WTC11 (cell line): ENCODE measurements around the gene IGFBP2. TPM values are rescaled to one million over a fixed set of nuclear protein-coding genes. Genes with fewer than 3 reads are reported as not detected.

Experiments used
- ATF6 ChIP-seq: sonication (generic); formaldehyde crosslinking; IDR thresholded peaks from 2 replicates; pipeline ENCODE4 v1.8.1; 2023; ENCODE audit warnings: mild to moderate bottlenecking, missing genetic modification reagents
- FOXJ3 ChIP-seq: sonication (generic); formaldehyde crosslinking; IDR thresholded peaks from 2 replicates; pipeline ENCODE4 v1.9.0; 2021; ENCODE audit warnings: missing genetic modification reagents, mild to moderate bottlenecking, borderline replicate concordance
- FOXP4 ChIP-seq: sonication (generic); formaldehyde crosslinking; IDR thresholded peaks from 2 replicates; pipeline ENCODE4 v1.8.0; 2022; ENCODE audit warnings: mild to moderate bottlenecking, missing genetic modification reagents
- MYBL2 ChIP-seq: sonication (generic); formaldehyde crosslinking; IDR thresholded peaks from 2 replicates; pipeline ENCODE4 v1.8.1; 2023; ENCODE audit warnings: mild to moderate bottlenecking, moderate library complexity, missing genetic modification reagents
- PRDM15 ChIP-seq: sonication (generic); formaldehyde crosslinking; IDR thresholded peaks from 2 replicates; pipeline ENCODE4 v1.8.0; 2022; ENCODE audit warnings: missing genetic modification reagents
- STAT6 ChIP-seq: sonication (generic); formaldehyde crosslinking; conservative IDR thresholded peaks from 2 replicates; pipeline ENCODE4 v1.8.1; 2023; ENCODE audit warnings: mild to moderate bottlenecking, low read depth, missing genetic modification reagents, moderate library complexity
- TEAD1 ChIP-seq: sonication (generic); formaldehyde crosslinking; IDR thresholded peaks from 2 replicates; pipeline ENCODE4 v1.8.0; 2022; ENCODE audit warnings: mild to moderate bottlenecking, missing genetic modification reagents
- TEAD4 ChIP-seq: sonication (generic); formaldehyde crosslinking; IDR thresholded peaks from 2 replicates; pipeline ENCODE4 v1.8.0; 2022; ENCODE audit warnings: mild to moderate bottlenecking, missing genetic modification reagents
- USF1 ChIP-seq: sonication (generic); formaldehyde crosslinking; IDR thresholded peaks from 2 replicates; pipeline ENCODE4 v1.8.0; 2022; ENCODE audit warnings: mild to moderate bottlenecking, missing genetic modification reagents
- ZBTB43 ChIP-seq: sonication (generic); formaldehyde crosslinking; IDR thresholded peaks from 2 replicates; pipeline ENCODE4 v1.8.1; 2023; ENCODE audit warnings: mild to moderate bottlenecking, missing genetic modification reagents
- ZNF121 ChIP-seq: sonication (generic); formaldehyde crosslinking; IDR thresholded peaks from 2 replicates; pipeline ENCODE4 v1.8.0; 2023; ENCODE audit warnings: missing genetic modification reagents
- ZNF263 ChIP-seq: sonication (generic); formaldehyde crosslinking; IDR thresholded peaks from 2 replicates; pipeline ENCODE4 v1.8.1; 2022; ENCODE audit warnings: low read depth, mild to moderate bottlenecking, moderate library complexity, missing genetic modification reagents
- ZNF425 ChIP-seq: fragments of 250-450 bp; sonication (Bioruptor Pico); conservative IDR thresholded peaks from 2 replicates; pipeline ENCODE4 v1.9.0; 2021; ENCODE audit warnings: mild to moderate bottlenecking
- total RNA-seq: library from RNA; stranded (reverse); gene quantifications from 3 replicates; pipeline ENCODE4 v1.2.3, GENCODE V29; 2021

IGFBP2 gene
- total RNA-seq, 1 experiment from 2014 or later = 514 TPM

GRCh38 chr2:216666461-216667233 lies 33.4 kb downstream of the IGFBP2 start (continued):
- TF ChIP-seq USF1 (CRISPR knock-in tag) = no peak
- TF ChIP-seq STAT6 = no peak
- TF ChIP-seq FOXP4 (CRISPR knock-in tag) = no peak
- no peak for TF ChIP-seq PRDM15 (CRISPR knock-in tag)
- no peak for TF ChIP-seq ZBTB43 (CRISPR knock-in tag)
- no peak for TF ChIP-seq ZNF263 (CRISPR knock-in tag)
- TF ChIP-seq ZNF121 = peak; percentile 77; the same call in 1 of the 2 replicates
- TF ChIP-seq ATF6 (CRISPR knock-in tag) = no peak
- TF ChIP-seq TEAD1 (CRISPR knock-in tag) = 0 out of 2 replicates have a peak, but pooled peaks have one; percentile 45
- TF ChIP-seq TEAD4 (CRISPR knock-in tag) = no peak
- TF ChIP-seq MYBL2 (CRISPR knock-in tag) = no peak
- no peak for TF ChIP-seq FOXJ3 (CRISPR knock-in tag)
- no peak for TF ChIP-seq ZNF425 (CRISPR knock-in tag)
